ENCODE measurements around the gene SNX10. TPM values are rescaled to one million over a fixed set of nuclear protein-coding genes. Genes with fewer than 3 reads are reported as not detected.

The SNX10 gene
- total RNA-seq, 1 donor from 2014 or later: 4.7 TPM

DNA sequence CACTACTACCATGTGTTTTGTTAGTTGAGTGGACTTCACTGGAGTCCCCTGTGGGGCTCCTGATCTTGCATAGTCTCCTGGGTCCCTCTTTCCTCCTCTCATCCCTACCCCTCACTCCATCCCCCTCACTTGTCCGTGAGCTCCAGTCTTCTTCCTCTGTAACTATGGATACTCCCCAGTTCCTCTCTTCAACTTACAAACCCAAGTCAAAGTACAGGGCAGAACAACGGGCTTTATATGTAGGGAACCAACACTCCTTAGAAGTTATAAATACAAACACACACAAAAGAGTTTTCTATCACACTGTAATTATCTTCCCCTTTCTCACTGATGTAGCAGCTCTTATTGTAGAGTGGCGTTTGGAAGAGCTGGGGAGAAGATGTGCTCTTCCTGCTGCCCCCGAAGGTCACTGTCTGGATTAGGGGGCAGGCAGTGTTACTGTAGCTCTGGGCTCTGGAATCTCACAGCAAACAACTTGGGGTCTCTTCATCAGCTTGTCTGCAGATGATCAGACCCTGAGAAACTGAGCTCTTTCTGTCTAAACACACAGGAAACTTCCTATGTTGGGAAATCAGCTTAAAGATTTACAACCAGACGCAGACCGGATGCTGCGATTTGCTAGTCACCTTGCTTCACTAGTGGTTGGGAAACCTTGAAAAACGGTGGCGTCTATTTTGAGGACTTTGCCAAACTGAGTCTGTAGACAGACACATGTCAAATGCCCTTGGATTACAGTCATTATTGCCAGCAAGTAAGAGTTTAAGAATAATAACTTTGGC lies 13.6 kb downstream of the SNX10 start:
- Mint-ChIP-seq H3K27me3 (ENCODE audit: low read depth) (no peaks in the 10 kb centered on the region), H3K36me3 (peaks cover 2% of the 10 kb centered on the region), H3K9me3 (no peaks in the 10 kb centered on the region), H3K4me3 (no peak overlapping the region), H3K27ac (no peak overlapping the region), H3K4me1 (peaks cover 7% of the 10 kb centered on the region)
- TF ChIP-seq, protein P1, sequence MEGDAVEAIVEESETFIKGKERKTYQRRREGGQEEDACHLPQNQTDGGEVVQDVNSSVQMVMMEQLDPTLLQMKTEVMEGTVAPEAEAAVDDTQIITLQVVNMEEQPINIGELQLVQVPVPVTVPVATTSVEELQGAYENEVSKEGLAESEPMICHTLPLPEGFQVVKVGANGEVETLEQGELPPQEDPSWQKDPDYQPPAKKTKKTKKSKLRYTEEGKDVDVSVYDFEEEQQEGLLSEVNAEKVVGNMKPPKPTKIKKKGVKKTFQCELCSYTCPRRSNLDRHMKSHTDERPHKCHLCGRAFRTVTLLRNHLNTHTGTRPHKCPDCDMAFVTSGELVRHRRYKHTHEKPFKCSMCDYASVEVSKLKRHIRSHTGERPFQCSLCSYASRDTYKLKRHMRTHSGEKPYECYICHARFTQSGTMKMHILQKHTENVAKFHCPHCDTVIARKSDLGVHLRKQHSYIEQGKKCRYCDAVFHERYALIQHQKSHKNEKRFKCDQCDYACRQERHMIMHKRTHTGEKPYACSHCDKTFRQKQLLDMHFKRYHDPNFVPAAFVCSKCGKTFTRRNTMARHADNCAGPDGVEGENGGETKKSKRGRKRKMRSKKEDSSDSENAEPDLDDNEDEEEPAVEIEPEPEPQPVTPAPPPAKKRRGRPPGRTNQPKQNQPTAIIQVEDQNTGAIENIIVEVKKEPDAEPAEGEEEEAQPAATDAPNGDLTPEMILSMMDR (IDR thresholded peaks at IDR 0.05; ENCODE audit: unreplicated experiment): no peak
- no peak for DNase-seq (ENCODE audit: low spot score in 2 of 2, unreplicated experiment in 2 of 2)

DNA sequence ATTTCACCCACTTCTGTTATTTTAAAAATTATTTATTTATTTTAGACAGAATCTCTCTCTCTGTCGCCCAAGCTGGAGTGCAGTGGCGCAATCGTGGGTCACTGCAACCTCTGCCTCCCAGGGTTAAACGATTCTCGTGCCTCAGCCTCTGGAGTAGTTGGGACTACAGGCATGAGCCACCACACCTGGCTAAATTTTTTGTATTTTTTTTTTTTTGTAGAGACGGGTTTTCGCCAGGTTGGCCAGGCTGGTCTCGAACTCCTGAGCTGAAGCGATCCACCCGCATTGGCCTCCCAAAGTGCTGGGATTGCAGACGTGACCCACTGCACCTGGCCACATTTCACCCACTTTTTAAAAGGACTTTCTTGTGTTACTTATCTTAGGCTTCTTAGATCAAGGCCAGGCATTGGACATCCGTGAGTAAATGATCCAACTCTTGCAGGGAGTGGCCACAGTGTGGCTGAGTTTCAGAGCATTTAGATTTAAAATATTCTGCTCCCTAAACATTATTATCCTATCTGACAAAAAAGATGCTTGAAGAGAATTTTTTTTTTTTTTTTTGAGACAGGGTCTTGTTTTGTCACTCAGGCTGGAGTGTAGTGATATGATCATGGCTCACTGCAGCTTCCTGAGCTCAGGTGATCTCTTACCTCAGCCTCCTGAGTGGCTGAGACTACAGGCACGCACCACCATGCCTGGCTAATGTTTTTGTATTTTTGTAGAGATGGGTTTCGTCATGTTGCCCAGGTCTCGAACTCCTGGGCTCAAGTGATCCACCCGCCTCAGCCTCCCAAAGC lies 14.4 kb downstream of the SNX10 start:
- Mint-ChIP-seq H3K27ac (no peak overlapping the region), H3K36me3 (peaks cover 2% of the 10 kb centered on the region), H3K27me3 (ENCODE audit: low read depth) (no peaks in the 10 kb centered on the region), H3K4me3 (no peak overlapping the region), H3K9me3 (no peaks in the 10 kb centered on the region), H3K4me1 (peaks cover 7% of the 10 kb centered on the region)
- TF ChIP-seq, protein P1 (IDR thresholded peaks at IDR 0.05; ENCODE audit: unreplicated experiment): no peak
- no peak for DNase-seq (ENCODE audit: low spot score in 2 of 2, unreplicated experiment in 2 of 2)

DNA sequence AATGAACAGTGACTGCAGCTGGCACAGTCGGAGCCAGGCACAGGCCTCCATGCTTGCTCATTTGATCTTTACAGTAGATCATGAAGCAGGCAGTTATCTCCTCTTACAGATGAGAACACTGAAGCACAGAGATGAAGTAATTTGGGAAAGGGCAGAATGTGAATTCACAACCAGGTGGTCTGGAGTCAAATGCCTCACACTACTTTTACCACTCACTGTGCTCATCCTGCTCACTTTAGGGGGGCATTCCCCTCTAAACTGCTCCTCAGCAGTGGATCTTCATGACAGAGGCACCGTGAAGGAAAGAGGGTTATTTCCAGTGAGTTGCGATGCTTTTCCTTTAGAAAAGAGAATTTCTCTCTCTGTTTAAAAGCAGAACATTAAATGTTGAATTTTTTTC lies 15.1 kb downstream of the SNX10 start:
- Mint-ChIP-seq H3K4me3 (no peak overlapping the region), H3K9me3 (no peaks in the 10 kb centered on the region), H3K4me1 (peaks cover 7% of the 10 kb centered on the region), H3K36me3 (peaks cover 2% of the 10 kb centered on the region), H3K27me3 (ENCODE audit: low read depth) (no peaks in the 10 kb centered on the region), H3K27ac (no peak overlapping the region)
- no peak for DNase-seq (ENCODE audit: low spot score in 2 of 2, unreplicated experiment in 2 of 2)
- TF ChIP-seq, protein P1 (IDR thresholded peaks at IDR 0.05; ENCODE audit: unreplicated experiment): no peak

DNA sequence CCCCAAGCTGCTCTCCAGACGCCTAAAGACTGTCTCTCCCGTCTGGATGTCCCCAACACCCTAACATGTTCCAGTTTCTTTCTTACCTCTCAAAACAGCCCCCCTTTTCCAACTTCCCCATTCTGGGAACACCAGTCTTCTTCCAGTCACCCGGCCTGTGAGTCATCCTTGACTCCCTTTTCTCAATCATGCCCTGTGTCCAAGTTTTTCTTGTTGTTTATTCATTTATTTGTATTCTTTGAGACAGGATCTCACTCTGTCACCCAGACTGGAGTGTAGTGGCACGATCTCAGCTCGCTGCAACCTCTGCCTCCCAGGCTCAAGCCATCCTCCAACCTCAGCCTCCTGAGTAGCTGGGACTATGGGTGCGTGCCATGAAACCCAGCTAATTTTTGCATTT lies 15.6 kb downstream of the SNX10 start:
- DNase-seq (ENCODE audit: low spot score in 2 of 2, unreplicated experiment in 2 of 2): no peak
- Mint-ChIP-seq H3K4me3 (no peak overlapping the region), H3K4me1 (peaks cover 7% of the 10 kb centered on the region), H3K27ac (peak overlapping the region; percentile 8), H3K9me3 (no peaks in the 10 kb centered on the region), H3K36me3 (peaks cover 2% of the 10 kb centered on the region), H3K27me3 (ENCODE audit: low read depth) (no peaks in the 10 kb centered on the region)
- TF ChIP-seq, protein P1 (IDR thresholded peaks at IDR 0.05; ENCODE audit: unreplicated experiment): no peak

DNA sequence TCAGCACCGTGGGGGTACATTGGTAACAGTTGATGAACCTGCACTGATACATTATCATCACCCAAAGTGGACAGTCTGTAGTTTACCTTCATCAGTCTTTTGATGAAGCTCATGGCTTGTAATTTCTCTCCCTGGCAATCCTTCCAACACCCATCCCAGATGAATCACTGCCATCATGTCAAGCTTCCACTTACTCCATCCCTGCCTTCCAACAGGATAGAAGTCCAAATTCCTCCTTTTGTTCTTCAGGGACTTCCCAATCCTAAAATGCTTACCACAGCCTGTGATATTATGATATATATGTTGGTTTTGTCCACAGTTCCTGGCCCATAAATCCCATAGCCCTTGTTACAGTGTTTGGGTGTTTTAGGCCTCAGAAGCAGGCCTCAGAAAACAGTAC lies 16.1 kb downstream of the SNX10 start:
- TF ChIP-seq, protein P1 (IDR thresholded peaks at IDR 0.05; ENCODE audit: unreplicated experiment): no peak
- Mint-ChIP-seq H3K4me1 (peaks cover 7% of the 10 kb centered on the region), H3K4me3 (no peak overlapping the region), H3K36me3 (peaks cover 2% of the 10 kb centered on the region), H3K27ac (no peak overlapping the region), H3K9me3 (no peaks in the 10 kb centered on the region), H3K27me3 (ENCODE audit: low read depth) (no peaks in the 10 kb centered on the region)
- DNase-seq (ENCODE audit: low spot score in 2 of 2, unreplicated experiment in 2 of 2): no peak

All from mesothelial cell of epicardium (in vitro differentiated cells).